Mammary epithelial cell (primary cell): ENCODE results near the gene MTCL3.

Experiments
- EZH2 ChIP-seq: IDR thresholded peaks from 2 replicates; pipeline ENCODE4 v1.6.1; 2012; ENCODE audit warnings: low read length, inconsistent platforms, borderline replicate concordance
- TF ChIP-seq, protein P1 (sequence below), 2 donors: IDR thresholded peaks in 1 of 2; conservative IDR thresholded peaks in 1 of 2; 2 replicates each; pipeline ENCODE4 v1.5.1; 2011 to 2012; ENCODE audit warnings: inconsistent platforms in 2 of 2, low read length in 2 of 2, mild to moderate bottlenecking in 2 of 2, control low read depth in 1 of 2, low read depth in 1 of 2; ENCODE audit not compliant: insufficient read depth in 1 of 2; ENCODE audit errors: extremely low read depth in 1 of 2

DNA sequence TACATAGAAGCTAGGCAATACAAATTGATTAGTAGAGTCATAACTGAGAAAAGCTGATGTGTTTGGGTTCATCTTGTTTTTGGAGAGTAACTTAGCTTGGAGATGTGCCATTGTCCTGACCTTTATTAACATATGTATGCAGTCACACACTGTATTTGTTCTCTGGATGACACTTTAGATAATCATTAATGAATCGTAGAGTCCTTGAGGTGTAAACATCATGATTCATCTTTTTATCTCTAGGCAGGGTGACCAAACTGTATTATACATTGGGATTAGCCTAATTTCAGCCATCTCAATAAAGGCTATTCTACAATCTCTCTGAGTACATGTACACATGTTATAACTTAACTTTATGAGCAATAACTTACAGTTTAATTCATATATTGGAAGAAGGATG is 3.6 kb upstream of the MTCL3 start:
- TF ChIP-seq, protein P1, sequence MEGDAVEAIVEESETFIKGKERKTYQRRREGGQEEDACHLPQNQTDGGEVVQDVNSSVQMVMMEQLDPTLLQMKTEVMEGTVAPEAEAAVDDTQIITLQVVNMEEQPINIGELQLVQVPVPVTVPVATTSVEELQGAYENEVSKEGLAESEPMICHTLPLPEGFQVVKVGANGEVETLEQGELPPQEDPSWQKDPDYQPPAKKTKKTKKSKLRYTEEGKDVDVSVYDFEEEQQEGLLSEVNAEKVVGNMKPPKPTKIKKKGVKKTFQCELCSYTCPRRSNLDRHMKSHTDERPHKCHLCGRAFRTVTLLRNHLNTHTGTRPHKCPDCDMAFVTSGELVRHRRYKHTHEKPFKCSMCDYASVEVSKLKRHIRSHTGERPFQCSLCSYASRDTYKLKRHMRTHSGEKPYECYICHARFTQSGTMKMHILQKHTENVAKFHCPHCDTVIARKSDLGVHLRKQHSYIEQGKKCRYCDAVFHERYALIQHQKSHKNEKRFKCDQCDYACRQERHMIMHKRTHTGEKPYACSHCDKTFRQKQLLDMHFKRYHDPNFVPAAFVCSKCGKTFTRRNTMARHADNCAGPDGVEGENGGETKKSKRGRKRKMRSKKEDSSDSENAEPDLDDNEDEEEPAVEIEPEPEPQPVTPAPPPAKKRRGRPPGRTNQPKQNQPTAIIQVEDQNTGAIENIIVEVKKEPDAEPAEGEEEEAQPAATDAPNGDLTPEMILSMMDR (conservative IDR thresholded peaks at IDR 0.05 in 1 of 2, IDR thresholded peaks at IDR 0.05 in 1 of 2; ENCODE audit: extremely low read depth in 1 of 2, insufficient read depth in 1 of 2, low read depth in 1 of 2, low read length in 2 of 2), result no peak
- no peak for TF ChIP-seq EZH2
